ENCODE data around the gene DOK3.

- TF ChIP-seq PATZ1 (CRISPR knock-in tag; IDR thresholded peaks at IDR 0.05; ENCODE audit: borderline replicate concordance): no peak
- no peak for TF ChIP-seq ESRRG (CRISPR knock-in tag; IDR thresholded peaks at IDR 0.05)
- no peak for TF ChIP-seq OSR1 (CRISPR knock-in tag; IDR thresholded peaks at IDR 0.05)
- TF ChIP-seq ARNTL (CRISPR knock-in tag; IDR thresholded peaks at IDR 0.05; ENCODE audit: borderline replicate concordance, low read depth): no peak
Observed at GRCh38 chr5:177555665-177556064, 46.0 kb upstream of the DOK3 start.

All from SK-N-SH treated with all-trans-retinoic acid at 6 μM for 48 hours (cell line).